VCaP (cell line): Measurements from ENCODE around the gene DPPA5.

Experiments used
- H3K27ac ChIP-seq: fragments of 450-650 bp; 2 replicates; pipeline ENCODE4 v1.5.1; 2017
- TF ChIP-seq, protein P1 (sequence below): fragments of 450-650 bp; conservative IDR thresholded peaks from 2 replicates; pipeline ENCODE4 v1.5.1; 2017; ENCODE audit warnings: mild to moderate bottlenecking, moderate library complexity

The DPPA5 gene

DNA sequence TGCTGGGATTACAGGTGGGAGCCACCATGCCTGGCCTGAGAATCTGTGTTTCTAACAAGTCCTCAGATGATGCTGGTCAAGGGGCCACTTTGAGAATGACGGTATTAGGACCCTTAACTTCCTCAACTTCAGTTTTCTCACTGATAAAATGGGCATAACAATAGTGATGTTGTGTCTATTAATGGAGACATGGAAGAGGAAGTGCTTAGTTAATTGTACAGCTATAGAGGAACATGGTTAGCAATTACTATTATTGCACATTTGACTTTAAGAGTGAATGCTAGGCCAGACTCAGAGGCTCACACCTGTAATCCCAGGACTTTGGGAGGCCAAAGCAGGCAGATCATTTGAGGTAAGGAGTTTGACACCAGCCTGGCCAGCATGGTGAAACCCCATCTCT lies 12.7 kb downstream of the DPPA5 start:
- TF ChIP-seq, protein P1, sequence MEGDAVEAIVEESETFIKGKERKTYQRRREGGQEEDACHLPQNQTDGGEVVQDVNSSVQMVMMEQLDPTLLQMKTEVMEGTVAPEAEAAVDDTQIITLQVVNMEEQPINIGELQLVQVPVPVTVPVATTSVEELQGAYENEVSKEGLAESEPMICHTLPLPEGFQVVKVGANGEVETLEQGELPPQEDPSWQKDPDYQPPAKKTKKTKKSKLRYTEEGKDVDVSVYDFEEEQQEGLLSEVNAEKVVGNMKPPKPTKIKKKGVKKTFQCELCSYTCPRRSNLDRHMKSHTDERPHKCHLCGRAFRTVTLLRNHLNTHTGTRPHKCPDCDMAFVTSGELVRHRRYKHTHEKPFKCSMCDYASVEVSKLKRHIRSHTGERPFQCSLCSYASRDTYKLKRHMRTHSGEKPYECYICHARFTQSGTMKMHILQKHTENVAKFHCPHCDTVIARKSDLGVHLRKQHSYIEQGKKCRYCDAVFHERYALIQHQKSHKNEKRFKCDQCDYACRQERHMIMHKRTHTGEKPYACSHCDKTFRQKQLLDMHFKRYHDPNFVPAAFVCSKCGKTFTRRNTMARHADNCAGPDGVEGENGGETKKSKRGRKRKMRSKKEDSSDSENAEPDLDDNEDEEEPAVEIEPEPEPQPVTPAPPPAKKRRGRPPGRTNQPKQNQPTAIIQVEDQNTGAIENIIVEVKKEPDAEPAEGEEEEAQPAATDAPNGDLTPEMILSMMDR: no peak
- H3K27ac ChIP-seq: no peak overlapping the region

DNA sequence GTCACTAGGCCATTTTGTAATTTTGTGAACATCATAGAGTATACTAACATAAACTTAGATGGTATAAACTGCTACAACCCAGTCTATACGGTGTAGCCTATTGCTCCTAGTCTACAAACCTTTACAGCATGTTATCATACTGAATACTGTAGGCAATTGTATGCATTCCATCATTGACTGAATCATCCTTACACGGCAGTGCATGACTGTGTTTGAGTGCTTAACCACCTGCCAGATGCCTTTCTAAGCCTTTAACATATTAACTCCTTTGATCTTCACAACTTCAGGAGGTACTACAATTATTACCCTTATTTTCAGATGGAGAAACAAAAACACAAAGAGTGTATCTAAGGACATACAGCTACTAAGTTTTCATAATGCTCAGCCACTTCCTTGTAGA lies 14.0 kb downstream of the DPPA5 start:
- TF ChIP-seq, protein P1: no peak

DNA sequence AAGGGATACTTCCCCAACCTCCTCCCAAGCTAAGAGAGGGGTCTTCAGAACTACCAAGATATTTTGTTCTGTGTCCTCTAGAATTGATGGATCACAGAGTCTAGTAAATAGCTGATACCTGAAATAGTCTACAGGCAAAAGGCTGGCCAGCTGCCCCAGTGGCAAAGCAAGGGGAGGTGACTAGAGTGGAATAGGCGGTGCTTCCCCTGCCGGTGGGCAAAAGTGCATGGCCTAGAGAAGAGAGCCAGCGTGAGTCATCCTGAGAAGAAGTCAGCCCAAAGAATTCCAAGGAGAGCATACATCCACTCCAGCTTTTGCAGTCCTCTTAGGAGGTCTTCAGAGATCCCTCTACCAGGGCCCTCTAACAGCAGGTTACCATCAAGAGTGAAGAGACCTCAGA lies 14.7 kb downstream of the DPPA5 start:
- H3K27ac ChIP-seq: no peak overlapping the region
- TF ChIP-seq, protein P1: no peak

More for the DNA sequence above, 14.0 kb downstream of the DPPA5 start:
- H3K27ac ChIP-seq: no peak overlapping the region

DNA sequence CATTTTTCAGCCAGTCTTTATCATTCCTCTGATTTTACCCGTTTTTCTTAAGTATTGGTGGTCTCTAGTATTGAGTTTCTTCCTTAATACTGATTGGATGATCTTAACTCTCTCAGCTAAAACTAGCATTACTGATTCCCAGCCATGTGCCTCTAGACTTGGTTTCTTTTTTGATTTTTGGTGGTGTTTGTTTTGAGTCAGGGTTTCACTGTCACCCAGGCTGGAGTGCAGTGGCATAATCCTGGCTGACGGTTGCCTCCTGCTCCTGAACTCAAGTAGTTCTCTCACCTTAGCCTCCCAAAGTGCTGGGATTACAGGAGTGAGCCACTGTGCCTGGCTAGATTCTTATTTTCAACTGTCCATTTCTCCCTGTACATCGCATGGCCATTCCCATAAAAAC lies 24.9 kb downstream of the DPPA5 start:
- TF ChIP-seq, protein P1: no peak
- H3K27ac ChIP-seq: no peak overlapping the region

DNA sequence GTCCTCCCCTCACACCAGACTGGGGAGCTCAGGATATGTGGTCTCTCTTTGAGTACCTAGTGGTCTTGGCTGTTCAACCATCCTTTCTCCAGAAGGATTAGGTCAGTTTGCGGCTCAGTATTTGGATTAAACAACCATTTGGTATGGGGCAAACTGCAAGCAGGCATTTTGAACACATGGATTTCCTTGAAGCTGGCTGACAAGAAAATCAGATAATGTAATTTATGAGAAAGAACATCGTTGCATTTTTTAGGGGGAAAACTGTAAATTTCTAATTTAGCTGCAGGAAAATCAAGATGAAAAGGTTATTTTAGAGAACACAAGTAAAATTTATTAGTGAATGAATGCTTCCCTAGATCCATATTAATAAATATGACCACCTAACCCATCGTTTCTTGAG lies 25.3 kb downstream of the DPPA5 start:
- TF ChIP-seq, protein P1: no peak

DNA sequence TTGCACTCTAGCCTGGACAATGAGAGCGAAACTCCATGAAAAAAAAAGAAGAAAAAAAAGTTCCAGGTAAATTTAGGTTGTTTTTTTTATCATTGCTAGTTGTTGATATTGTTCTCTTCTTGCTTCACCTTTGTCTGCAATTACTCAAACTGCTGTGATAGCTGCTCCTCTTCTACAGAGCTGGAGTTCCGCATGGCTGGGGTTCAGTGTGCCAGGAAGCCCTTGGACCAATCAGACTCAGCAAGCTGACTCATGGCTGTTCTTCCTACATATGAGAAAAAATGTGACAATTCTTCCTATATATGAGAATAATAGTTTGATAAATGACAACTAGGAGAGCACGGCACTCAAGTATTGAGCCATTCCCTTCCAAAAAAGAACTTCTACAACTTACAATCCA lies 28.4 kb downstream of the DPPA5 start:
- TF ChIP-seq, protein P1: no peak
- H3K27ac ChIP-seq: no peak overlapping the region

More for the DNA sequence above, 25.3 kb downstream of the DPPA5 start:
- H3K27ac ChIP-seq: no peak overlapping the region

DNA sequence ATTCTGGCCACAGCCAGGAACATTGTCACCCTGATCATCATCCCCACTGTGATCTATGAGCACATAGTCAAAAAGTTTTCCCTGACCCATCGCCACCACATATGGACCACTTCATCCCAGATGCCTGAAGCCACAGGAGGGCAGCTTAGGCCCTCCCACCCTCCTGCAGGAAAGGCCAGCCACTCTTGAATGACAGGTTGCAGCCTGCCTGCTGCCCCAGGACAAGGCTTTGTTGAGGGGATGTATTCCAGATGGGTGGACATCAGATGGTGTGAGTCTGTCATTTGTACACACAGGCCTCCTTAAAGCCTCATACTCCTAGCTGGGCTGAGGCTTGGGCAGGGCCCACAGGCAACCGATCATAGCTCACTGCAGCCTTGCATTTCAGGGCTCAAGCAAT lies 30.8 kb downstream of the DPPA5 start:
- H3K27ac ChIP-seq: no peak overlapping the region
- TF ChIP-seq, protein P1: no peak
